ENCODE data around the gene CRIM1. TPM values are rescaled to one million over a fixed set of nuclear protein-coding genes. Genes with fewer than 3 reads are reported as not detected.

Gene CRIM1
- total and polyA plus RNA-seq, 2 of the 8 experiments (the other 6 are each of a cell fraction or from before 2014, with no cell fraction given), result 9.4 to 28.4 TPM

- no peak for TF ChIP-seq KDM1A (IDR thresholded peaks at IDR 0.05; ENCODE audit: borderline replicate concordance, low read length)
- no peak for TF ChIP-seq FOSL1 (IDR thresholded peaks at IDR 0.05; ENCODE audit: insufficient read depth, low read depth, low read length)
- TF ChIP-seq USF2 (IDR thresholded peaks at IDR 0.05; ENCODE audit: low read length), result peak; percentile 4; the same call in 1 of the 2 replicates
- 0 out of 2 replicates have a peak, but pooled peaks have one; percentile 12 for TF ChIP-seq GABPA (IDR thresholded peaks at IDR 0.05; ENCODE audit: borderline replicate concordance, insufficient read depth, low read length)
- TF ChIP-seq ZNF274 (IDR thresholded peaks at IDR 0.05; ENCODE audit: borderline replicate concordance, extremely low read depth, low read length), result no peak
- no peak for TF ChIP-seq CHD1 (IDR thresholded peaks at IDR 0.05; ENCODE audit: low read depth, low read length)
- TF ChIP-seq EZH2 (IDR thresholded peaks at IDR 0.05; ENCODE audit: low read depth, low read length, severe bottlenecking), result no peak
- no peak for TF ChIP-seq ATF2 (IDR thresholded peaks at IDR 0.05; ENCODE audit: low read length)
- TF ChIP-seq SUZ12 (IDR thresholded peaks at IDR 0.05; ENCODE audit: low read length), result no peak
- TF ChIP-seq RFX5 (IDR thresholded peaks at IDR 0.05; ENCODE audit: borderline replicate concordance, low read depth, low read length), result no peak
- no peak for TF ChIP-seq ATF3 (IDR thresholded peaks at IDR 0.05; ENCODE audit: insufficient read depth, low read depth, low read length)
- TF ChIP-seq RBBP5 (IDR thresholded peaks at IDR 0.05; ENCODE audit: borderline replicate concordance, low read depth, low read length), result peak; percentile 85; the same call in 1 of the 2 replicates
- TF ChIP-seq POLR2A (IDR thresholded peaks at IDR 0.05; ENCODE audit: control extremely low read depth in 1 of 2, low read depth in 2 of 2, low read length in 2 of 2), result peak in 1 of 2 experiments; percentile 80; a peak in 2 of 3 replicates
- no peak for TF ChIP-seq SIX5 (IDR thresholded peaks at IDR 0.05; ENCODE audit: low read depth, low read length)
- no peak for TF ChIP-seq CHD2 (IDR thresholded peaks at IDR 0.05; ENCODE audit: low read length)
- TF ChIP-seq KDM4A (IDR thresholded peaks at IDR 0.05; ENCODE audit: low read depth, low read length, severe bottlenecking), result peak; percentile 55
- TF ChIP-seq CEBPB (IDR thresholded peaks at IDR 0.05; ENCODE audit: low read depth, low read length), result no peak
- TF ChIP-seq PHF8 (conservative IDR thresholded peaks at IDR 0.05; ENCODE audit: low read depth, low read length), result peak; percentile 73
- peak; percentile 29 for TF ChIP-seq NANOG (IDR thresholded peaks at IDR 0.05; ENCODE audit: insufficient read depth, low read depth, low read length, poor library complexity, severe bottlenecking)
- TF ChIP-seq RXRA (IDR thresholded peaks at IDR 0.05; ENCODE audit: insufficient read depth, low read depth, low read length), result no peak
These were observed 242.2 kb downstream of the CRIM1 start, which contains the start of gene FEZ2 (continued) for GRCh38 chr2:36597532-36598377.
